Left renal pelvis (tissue), 4 donors: Measurements from ENCODE around the gene C11orf52. TPM values are rescaled to one million over a fixed set of nuclear protein-coding genes. Genes with fewer than 3 reads are reported as not detected.

Experiments
- DNase-seq, 4 donors: peaks; one replicate each; pipeline ENCODE4 v3.0.0-alpha.2; 2013; ENCODE audit warnings: low read depth in 4 of 4, low spot score in 3 of 4
- polyA plus RNA-seq, 4 donors: library from polyadenylated mRNA; unstranded; fragments of 120-200 nt; gene quantifications; one replicate each; pipeline ENCODE4 v1.2.1, GENCODE V29; 2013; ENCODE audit not compliant: insufficient read length in 4 of 4

C11orf52 gene
- polyA plus RNA-seq, 4 donors, result 0.85 to 12.1 (median 9.7) TPM

- DNase-seq, result no peak
Measured at GRCh38 chr11:111937461-111937769, 18.7 kb downstream of the C11orf52 start.

- no peak for DNase-seq
Measured at GRCh38 chr11:111937844-111938243, 19.1 kb downstream of the C11orf52 start.

- no peak for DNase-seq
Measured at GRCh38 chr11:111938687-111939160, 20.0 kb downstream of the C11orf52 start.

DNA sequence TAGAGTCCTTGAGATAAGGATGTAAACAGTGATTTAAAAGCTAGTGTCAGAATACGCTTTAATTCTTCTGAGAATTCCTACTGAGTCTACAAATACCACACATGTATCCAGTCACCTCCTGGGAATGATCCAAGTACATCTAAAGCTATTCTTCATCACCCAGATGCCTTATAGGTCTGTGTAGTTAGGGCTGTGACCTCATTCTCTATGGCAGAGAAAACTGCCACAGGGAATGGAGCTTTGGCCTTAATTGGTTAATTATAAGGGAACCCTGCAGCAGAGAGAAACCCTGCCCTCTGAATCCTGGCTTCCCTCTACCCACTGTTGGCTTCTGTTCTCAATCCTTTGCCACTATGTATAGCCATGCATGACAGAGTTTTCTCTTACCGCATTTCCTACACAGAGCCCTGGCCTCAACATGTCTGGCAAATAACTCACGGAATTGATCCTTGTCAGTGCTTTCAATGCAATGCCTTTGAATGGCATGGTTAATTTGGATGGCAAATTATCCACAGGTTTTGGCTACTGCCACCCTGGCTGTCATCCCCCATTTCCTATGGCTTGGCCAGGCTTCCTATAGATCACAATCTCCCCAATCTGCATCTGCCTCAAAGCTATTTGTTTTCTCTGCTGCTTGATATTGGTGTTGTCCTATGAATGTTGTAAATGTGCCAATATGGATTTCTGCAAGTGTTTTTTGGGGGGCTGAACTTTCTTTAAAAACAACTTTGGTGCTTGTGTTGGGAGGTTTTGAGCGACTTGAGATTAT, 21.3 kb downstream of the C11orf52 start:
- DNase-seq, result no peak

DNA sequence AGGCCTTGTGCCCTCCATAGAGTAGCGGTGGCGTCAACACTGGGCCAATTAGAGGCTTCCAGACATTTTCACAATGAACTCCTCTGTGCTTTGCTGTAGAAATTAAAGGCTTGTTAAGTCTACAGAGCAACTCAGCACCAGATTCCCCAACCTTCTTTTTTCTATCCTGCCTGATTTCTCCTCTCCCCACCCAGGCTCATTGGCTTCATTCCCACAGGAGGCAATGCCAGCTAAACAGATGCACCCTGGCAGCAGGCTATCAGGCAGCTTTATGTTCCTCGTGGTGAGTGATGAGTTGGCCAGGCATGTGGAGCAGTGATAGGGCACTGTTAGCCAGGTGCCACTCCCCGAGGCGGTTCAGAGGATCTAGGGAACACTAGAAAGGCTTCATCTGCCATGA, 23.2 kb downstream of the C11orf52 start:
- DNase-seq, result no peak

- no peak for DNase-seq
Measured at GRCh38 chr11:111942829-111943228, 24.1 kb downstream of the C11orf52 start.

DNA sequence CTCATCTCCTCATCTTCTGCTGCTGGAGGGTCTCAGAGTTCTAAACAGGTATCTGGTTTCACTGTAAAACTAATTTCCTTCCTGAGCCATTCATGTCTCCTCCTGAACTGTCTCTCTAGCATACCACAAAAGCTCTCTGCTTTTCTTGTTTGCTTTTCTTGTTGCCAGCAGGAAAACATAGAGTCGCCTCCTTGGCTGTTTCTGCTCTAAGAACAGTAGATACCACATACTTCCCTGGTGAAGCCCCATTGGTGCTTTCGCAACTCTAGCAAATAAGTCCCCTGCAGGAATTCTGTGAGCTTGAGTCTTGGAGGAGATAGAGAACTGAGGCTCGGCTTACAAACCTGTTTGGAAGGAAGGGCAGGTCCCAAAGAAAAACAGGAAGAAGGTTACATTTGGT, 25.4 kb downstream of the C11orf52 start:
- no peak for DNase-seq

- no peak for DNase-seq
Measured at GRCh38 chr11:111944651-111945051, 25.9 kb downstream of the C11orf52 start.

GRCh38 chr11:111945198-111945597, 26.5 kb downstream of the C11orf52 start:
- no peak for DNase-seq

DNA sequence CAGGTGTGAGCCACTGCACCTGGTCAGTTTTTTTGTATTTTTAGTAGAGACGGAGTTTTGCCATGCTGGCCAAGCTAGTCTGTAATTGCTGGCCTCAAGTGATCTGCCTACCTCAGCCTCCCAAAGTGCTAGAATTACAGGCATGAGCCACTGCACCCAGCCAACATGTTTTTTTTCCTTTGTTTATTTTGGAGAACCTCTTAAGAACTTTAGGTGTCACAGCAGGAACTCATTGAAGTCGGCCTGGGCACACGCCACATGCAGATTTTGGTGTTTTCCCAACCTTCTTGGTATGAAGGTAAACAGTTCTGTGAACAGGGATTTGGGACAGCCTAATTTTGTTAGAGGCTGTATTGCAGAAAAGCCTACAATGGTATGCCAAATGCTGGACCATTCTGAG, 27.8 kb downstream of the C11orf52 start:
- no peak for DNase-seq

- no peak for DNase-seq
Measured at GRCh38 chr11:111947143-111947542, 28.4 kb downstream of the C11orf52 start.

DNA sequence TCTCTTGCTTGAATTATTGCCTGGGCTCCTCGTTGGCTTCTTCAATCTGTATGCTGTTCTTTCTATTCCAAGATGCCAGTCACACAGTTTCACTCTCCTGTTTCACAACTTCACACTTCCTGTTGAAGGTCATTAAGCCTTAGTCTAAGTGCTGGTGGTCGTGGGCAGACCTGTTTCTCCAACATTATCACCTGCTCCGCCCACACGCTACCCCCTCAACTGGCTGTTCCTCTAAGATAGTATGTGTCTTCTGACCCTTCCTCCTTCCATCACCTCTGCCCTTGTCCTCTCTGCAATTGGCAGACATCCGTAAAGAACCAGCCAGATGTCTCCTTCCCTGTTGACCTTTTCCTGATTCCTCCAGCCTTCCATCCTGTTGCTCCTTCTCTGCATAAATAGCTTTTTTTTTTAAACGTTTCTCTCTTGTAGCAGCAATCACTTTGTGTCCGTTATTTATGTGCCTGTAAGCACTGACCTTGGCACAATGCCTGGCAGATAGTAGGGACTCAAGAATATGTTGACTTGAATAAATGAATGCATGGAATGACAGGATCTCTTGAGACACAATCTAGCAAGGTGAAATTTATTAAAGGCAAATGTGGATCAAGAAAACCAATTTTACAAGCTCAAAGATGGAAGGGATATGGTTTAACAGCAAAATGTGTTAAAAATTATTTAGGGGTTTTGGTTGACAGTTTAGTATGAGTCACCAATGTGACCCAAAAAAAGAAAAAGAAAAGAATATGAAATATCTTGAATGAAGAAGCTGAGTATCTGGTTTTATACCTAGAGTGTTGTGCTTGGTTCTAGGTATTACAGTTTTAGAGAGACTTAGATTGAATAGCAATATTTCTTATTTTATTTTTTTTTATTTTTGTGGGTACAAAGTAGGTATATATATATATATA, 31.1 kb downstream of the C11orf52 start:
- no peak for DNase-seq

GRCh38 chr11:111951565-111951964, 32.9 kb downstream of the C11orf52 start:
- no peak for DNase-seq

DNA sequence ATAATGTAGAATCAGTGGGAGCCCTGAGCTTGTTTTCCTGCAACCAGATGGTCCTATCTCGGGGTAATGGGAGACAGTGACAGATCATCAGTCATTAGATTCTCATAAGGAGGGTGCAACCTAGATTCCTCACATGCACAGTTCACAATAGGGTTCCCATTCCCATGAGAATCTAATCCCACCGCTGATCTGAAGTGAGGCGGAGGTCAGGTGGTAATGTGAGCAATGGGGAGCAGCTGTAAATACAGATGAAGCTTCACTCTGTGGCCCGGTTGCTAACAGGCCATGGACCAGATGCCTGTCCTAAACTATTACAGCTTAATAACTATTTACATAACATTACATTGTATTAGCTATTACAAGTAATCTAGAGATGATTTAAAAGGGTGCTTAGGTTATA, 35.4 kb downstream of the C11orf52 start:
- no peak for DNase-seq

DNA sequence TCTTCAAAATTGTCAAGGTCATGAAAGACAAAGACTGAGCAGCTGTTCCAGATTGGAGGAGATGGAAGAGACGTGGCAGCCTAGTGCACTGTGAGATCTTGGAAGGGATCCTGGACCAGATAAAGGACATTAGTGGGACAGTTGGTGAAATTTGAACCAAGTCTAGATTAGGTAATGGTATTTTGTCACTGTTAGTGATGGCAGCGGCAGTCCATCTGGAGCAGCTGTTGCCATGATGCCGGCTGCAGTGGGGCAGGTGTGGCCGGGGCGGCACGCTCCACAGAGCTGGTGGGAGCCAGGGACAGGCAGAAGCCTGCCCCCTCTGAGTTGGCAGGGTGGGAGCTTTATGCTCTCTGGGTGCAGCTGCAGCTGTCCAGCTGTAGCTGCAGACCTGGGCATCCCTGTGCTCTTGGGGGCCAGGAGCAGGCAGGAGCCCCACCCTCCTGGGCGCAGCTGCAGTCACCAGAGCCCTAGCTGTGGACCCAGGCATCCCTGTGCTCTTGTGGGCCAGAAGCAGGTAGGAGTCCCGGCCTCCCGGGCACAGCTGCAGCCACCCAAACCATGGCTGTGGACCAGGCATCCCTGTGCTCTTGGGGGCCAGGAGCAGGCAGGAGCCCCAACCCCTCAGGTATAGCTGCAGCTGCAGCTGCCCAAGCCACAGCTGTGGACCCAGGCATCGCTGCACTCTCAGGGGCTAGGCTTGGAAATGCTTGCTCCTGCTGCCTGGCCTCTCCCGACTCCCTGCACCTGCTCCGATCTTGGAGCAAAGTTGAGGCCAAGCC, 39.1 kb downstream of the C11orf52 start:
- no peak for DNase-seq

GRCh38 chr11:111960916-111961315, 42.2 kb downstream of the C11orf52 start:
- no peak for DNase-seq

- no peak for DNase-seq
Measured at GRCh38 chr11:111961389-111962300, 42.9 kb downstream of the C11orf52 start.

DNA sequence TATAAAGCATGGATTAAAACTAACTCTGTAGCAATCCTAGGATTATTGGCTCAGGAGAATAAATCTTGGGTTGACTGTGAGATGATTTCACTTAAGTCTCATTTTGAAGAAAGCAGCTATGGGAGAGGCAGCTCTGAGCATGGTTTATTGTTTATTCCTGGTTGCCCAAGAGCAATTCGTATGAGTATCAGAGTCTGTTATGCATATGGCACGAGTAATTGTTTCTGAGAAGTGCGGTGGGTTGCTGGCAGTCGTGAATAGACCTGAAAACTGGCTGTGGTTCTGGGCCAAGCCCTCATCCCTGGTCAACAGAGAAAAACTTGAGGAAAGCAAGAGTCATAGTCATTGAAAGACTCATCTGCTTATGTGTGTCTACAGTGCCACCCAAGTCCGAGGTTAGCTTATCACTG, 45.2 kb downstream of the C11orf52 start:
- DNase-seq, result no peak

DNA sequence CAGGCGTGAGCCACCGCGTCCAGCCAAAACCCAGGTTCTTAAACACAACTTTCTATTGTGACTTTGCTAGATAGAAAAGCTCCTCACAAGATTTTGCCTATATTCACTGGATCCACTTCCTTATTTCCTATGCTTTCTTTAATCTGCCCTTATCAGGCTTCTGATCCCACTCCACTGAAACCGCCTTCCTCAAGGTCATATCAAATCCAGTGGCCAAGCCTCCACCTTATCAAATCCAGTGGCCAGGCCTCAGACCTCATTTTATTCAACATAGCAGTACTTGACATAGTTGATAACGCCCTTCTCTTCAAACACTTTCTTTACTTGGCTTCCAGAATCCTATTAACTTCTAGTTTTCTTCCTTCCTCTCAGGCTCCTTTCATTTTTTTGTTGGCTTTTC, 48.0 kb downstream of the C11orf52 start:
- no peak for DNase-seq

- DNase-seq, result no peak
Measured at GRCh38 chr11:111967649-111968048, 48.9 kb downstream of the C11orf52 start.
